Osteocyte (in vitro differentiated cells): Measurements from ENCODE around the gene CYP26B1. TPM values are rescaled to one million over a fixed set of nuclear protein-coding genes. Genes with fewer than 3 reads are reported as not detected.

ENCODE experiments used
- DNase-seq: peaks from one replicate; pipeline ENCODE4 v3.0.0; 2021; ENCODE audit warnings: mixed read lengths; ENCODE audit not compliant: unreplicated experiment; ENCODE audit errors: extremely low spot score
- H3K27ac Mint-ChIP-seq: one replicate; pipeline ENCODE4 v1.8.0; 2021; ENCODE audit warnings: mild to moderate bottlenecking, mixed read lengths; ENCODE audit not compliant: unreplicated experiment
- H3K27me3 Mint-ChIP-seq: one replicate; pipeline ENCODE4 v1.8.0; 2021; ENCODE audit warnings: mixed read lengths; ENCODE audit not compliant: unreplicated experiment
- H3K36me3 Mint-ChIP-seq: one replicate; pipeline ENCODE4 v1.8.0; 2021; ENCODE audit warnings: mixed read lengths; ENCODE audit not compliant: unreplicated experiment
- H3K4me1 Mint-ChIP-seq: one replicate; pipeline ENCODE4 v1.8.0; 2021; ENCODE audit warnings: mixed read lengths; ENCODE audit not compliant: unreplicated experiment
- H3K4me3 Mint-ChIP-seq: one replicate; pipeline ENCODE4 v1.8.0; 2021; ENCODE audit warnings: mild to moderate bottlenecking, moderate library complexity, mixed read lengths; ENCODE audit not compliant: unreplicated experiment
- H3K9me3 Mint-ChIP-seq: one replicate; pipeline ENCODE4 v1.8.0; 2021; ENCODE audit warnings: mixed read lengths; ENCODE audit not compliant: unreplicated experiment
- CTCF ChIP-seq: fragments of 200-600 bp; sonication (generic); IDR thresholded peaks from 2 replicates; pipeline ENCODE4 v1.5.0; 2021; ENCODE audit warnings: antibody characterized with exemption, mild to moderate bottlenecking, moderate library complexity
- total RNA-seq: library from RNA; stranded (reverse); gene quantifications from 2 replicates; pipeline ENCODE4 v1.2.1, GENCODE V29; 2021

The CYP26B1 gene
- total RNA-seq, 1 donor from 2014 or later = 1.3 TPM

- no peak overlapping the region for H3K27ac Mint-ChIP-seq
- H3K4me3 Mint-ChIP-seq = no peak overlapping the region
- H3K4me1 Mint-ChIP-seq = no peaks in the 10 kb centered on the region
- DNase-seq = peak; percentile 59
- TF ChIP-seq CTCF = no peak
- H3K36me3 Mint-ChIP-seq = no peaks in the 10 kb centered on the region
- H3K27me3 Mint-ChIP-seq = peaks cover 33% of the 10 kb centered on the region
- no peaks in the 10 kb centered on the region for H3K9me3 Mint-ChIP-seq
Observed at GRCh38 chr2:72155737-72156136, 8.1 kb upstream of the CYP26B1 start.

GRCh38 chr2:72155151-72155550, 7.5 kb upstream of the CYP26B1 start:
- no peaks in the 10 kb centered on the region for H3K36me3 Mint-ChIP-seq
- peaks cover 1% of the 10 kb centered on the region for H3K4me1 Mint-ChIP-seq
- H3K27ac Mint-ChIP-seq = no peak overlapping the region
- H3K9me3 Mint-ChIP-seq = no peaks in the 10 kb centered on the region
- H3K4me3 Mint-ChIP-seq = no peak overlapping the region
- H3K27me3 Mint-ChIP-seq = peaks cover 37% of the 10 kb centered on the region
- DNase-seq = peak; percentile 69
- TF ChIP-seq CTCF = no peak

GRCh38 chr2:72154386-72154975, 6.8 kb upstream of the CYP26B1 start:
- peak; percentile 77 for DNase-seq
- TF ChIP-seq CTCF = no peak
- Mint-ChIP-seq H3K9me3 (no peaks in the 10 kb centered on the region), H3K36me3 (no peaks in the 10 kb centered on the region), H3K4me1 (peaks cover 8% of the 10 kb centered on the region), H3K4me3 (no peak overlapping the region), H3K27me3 (peaks cover 42% of the 10 kb centered on the region), H3K27ac (no peak overlapping the region)

- Mint-ChIP-seq H3K4me3 (no peak overlapping the region), H3K27me3 (peaks cover 48% of the 10 kb centered on the region), H3K4me1 (peaks cover 13% of the 10 kb centered on the region), H3K36me3 (no peaks in the 10 kb centered on the region), H3K9me3 (no peaks in the 10 kb centered on the region), H3K27ac (no peak overlapping the region)
- no peak for TF ChIP-seq CTCF
- DNase-seq = peak; percentile 57
Observed at GRCh38 chr2:72153924-72154323, 6.3 kb upstream of the CYP26B1 start.

GRCh38 chr2:72153026-72153791, 5.5 kb upstream of the CYP26B1 start:
- no peak overlapping the region for H3K4me3 Mint-ChIP-seq
- H3K27ac Mint-ChIP-seq = no peak overlapping the region
- no peak for TF ChIP-seq CTCF
- peaks cover 51% of the 10 kb centered on the region for H3K27me3 Mint-ChIP-seq
- peaks cover 16% of the 10 kb centered on the region for H3K4me1 Mint-ChIP-seq
- DNase-seq = peak; percentile 79
- H3K36me3 Mint-ChIP-seq = no peaks in the 10 kb centered on the region
- H3K9me3 Mint-ChIP-seq = no peaks in the 10 kb centered on the region
